Panc1 (cell line): ENCODE data around the gene NTM. TPM values are rescaled to one million over a fixed set of nuclear protein-coding genes. Genes with fewer than 3 reads are reported as not detected.

Experiments used
- ATAC-seq: fragments of 200-7000 bp; cut with Tn5 transposase; 2 replicates; pipeline ENCODE4 v1.9.1; 2020; ENCODE audit warnings: mild to moderate bottlenecking, moderate library complexity
- BruUV-seq: library from RNA; stranded (reverse); fragments of 400-500 nt; replicated peaks from 2 replicates; lab custom pipeline; 2021; lab: Mats Ljungman, UMichigan
- CTCF ChIA-PET: fragments of 300-600 bp; sonication (Branson Sonifier 250); formaldehyde crosslinking; loops from one replicate; lab custom pipeline; 2022; ENCODE audit warnings: antibody characterized with exemption; lab: Charles Lee
- POLR2A ChIA-PET: fragments of 300-600 bp; sonication (Branson Sonifier 250); formaldehyde crosslinking; loops from one replicate; lab custom pipeline; 2022; ENCODE audit warnings: antibody characterized with exemption; lab: Charles Lee
- DNase-seq: peaks from one replicate; pipeline ENCODE4 v3.0.0-alpha.2; 2010; ENCODE audit warnings: low read depth, low spot score
- H3K27ac ChIP-seq: 2 replicates; pipeline ENCODE4 v1.5.1; 2011; ENCODE audit warnings: mild to moderate bottlenecking, low read length, inconsistent platforms
- H3K27me3 ChIP-seq: fragments of 200-500 bp; sonication (Bioruptor generic); 2 replicates; pipeline ENCODE4 v1.6.0; 2014; ENCODE audit warnings: low read length, inconsistent platforms; ENCODE audit not compliant: control insufficient read depth, insufficient read depth
- H3K36me3 ChIP-seq: fragments of 200-500 bp; sonication (Bioruptor generic); 2 replicates; pipeline ENCODE4 v1.5.1; 2014; ENCODE audit warnings: inconsistent platforms, mild to moderate bottlenecking, low read length, moderate library complexity; ENCODE audit not compliant: control insufficient read depth, insufficient read depth
- H3K4me1 ChIP-seq: 2 replicates; pipeline ENCODE4 v1.5.1; 2011; ENCODE audit warnings: inconsistent platforms, mild to moderate bottlenecking, low read length, moderate library complexity; ENCODE audit not compliant: control insufficient read depth, insufficient read depth
- H3K4me3 ChIP-seq, 2 experiments: 2 replicates each; pipeline ENCODE4 v1.5.1; 2011 to 2012; ENCODE audit warnings: low read depth in 2 of 2, low read length in 2 of 2, mild to moderate bottlenecking in 2 of 2, inconsistent platforms in 1 of 2, moderate library complexity in 1 of 2
- H3K9me3 ChIP-seq: fragments of 200-500 bp; sonication (Bioruptor generic); 2 replicates; pipeline ENCODE4 v1.5.1; 2014; ENCODE audit warnings: low read depth, mild to moderate bottlenecking, inconsistent platforms, low read length, moderate library complexity; ENCODE audit not compliant: control insufficient read depth, insufficient read depth
- POLR2AphosphoS5 ChIP-seq: IDR thresholded peaks from 2 replicates; pipeline ENCODE4 v1.6.1; 2012; ENCODE audit warnings: mild to moderate bottlenecking, low read depth, low read length, moderate library complexity
- REST ChIP-seq, 2 experiments: IDR thresholded peaks; 2 replicates each; pipeline ENCODE4 v1.6.1; 2011 to 2012; ENCODE audit warnings: low read depth in 2 of 2, control low read depth in 1 of 2, low read length in 1 of 2, mild to moderate bottlenecking in 1 of 2, moderate library complexity in 1 of 2; ENCODE audit not compliant: insufficient read depth in 1 of 2
- TCF7L2 ChIP-seq: IDR thresholded peaks from 2 replicates; pipeline ENCODE4 v1.6.1; 2011; ENCODE audit warnings: mild to moderate bottlenecking, low read depth, low read length, inconsistent platforms
- in situ Hi-C: cut with HindIII; loops from 2 replicates; pipeline ENCODE4 v1.10.0; 2016; ENCODE audit warnings: low sequenced_read_pairs, low pct_unique_long_range_greater_than_20kb
- intact Hi-C: fragments of 100-400 bp; cut with micrococcal nuclease; formaldehyde crosslinking; loops from one replicate; pipeline ENCODE4 v1.10.0; 2022; ENCODE audit not compliant: unreplicated experiment
- total RNA-seq: library from RNA; stranded (reverse); gene quantifications from one replicate; pipeline ENCODE4 v1.2.1, GENCODE V29; 2021; ENCODE audit not compliant: unreplicated experiment
- TF ChIP-seq, protein P1 (sequence below): fragments of 450-650 bp; IDR thresholded peaks from 2 replicates; pipeline ENCODE4 v1.5.1; 2017; ENCODE audit warnings: mild to moderate bottlenecking

The NTM gene
- total RNA-seq, 1 experiment from 2014 or later = 0.10 TPM

GRCh38 chr11:131893103-131893890 is 522.9 kb downstream of the NTM start:
- CTCF ChIA-PET = no interaction called here
- no peaks in the 10 kb centered on the region for H3K36me3 ChIP-seq

DNA sequence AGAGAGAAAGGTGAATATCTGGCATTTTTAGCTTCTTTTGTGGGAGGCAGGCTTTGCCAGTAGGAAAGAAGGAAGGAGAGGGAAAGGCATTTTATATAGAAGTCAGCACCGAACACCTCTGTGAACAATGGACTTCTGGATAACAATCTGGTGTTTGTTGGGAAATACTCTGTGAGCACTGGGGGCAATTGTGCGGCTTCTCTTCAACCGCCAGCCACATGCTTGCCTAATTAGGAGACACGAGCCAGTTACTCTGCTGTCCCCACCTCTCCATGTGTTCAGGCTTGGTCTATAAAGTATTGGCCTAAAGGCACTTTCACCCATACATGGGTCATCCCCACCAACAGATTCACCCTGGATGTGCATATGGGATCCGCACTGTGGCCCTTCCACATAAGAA is 523.6 kb downstream of the NTM start:
- Histone ChIP-seq H3K9me3 (no peaks in the 10 kb centered on the region), H3K4me1 (no peaks in the 10 kb centered on the region), H3K4me3 (no peak overlapping the region), H3K27me3 (no peaks in the 10 kb centered on the region), H3K36me3 (no peaks in the 10 kb centered on the region), H3K27ac (no peak overlapping the region)
- ChIA-PET CTCF (no interaction called here), POLR2A (interaction anchor here (0.6 kb wide), 1 partner anchor 86 kb away, joined by 3 read pairs; no protein-coding TSS in a partner anchor)
- TF ChIP-seq, protein P1, sequence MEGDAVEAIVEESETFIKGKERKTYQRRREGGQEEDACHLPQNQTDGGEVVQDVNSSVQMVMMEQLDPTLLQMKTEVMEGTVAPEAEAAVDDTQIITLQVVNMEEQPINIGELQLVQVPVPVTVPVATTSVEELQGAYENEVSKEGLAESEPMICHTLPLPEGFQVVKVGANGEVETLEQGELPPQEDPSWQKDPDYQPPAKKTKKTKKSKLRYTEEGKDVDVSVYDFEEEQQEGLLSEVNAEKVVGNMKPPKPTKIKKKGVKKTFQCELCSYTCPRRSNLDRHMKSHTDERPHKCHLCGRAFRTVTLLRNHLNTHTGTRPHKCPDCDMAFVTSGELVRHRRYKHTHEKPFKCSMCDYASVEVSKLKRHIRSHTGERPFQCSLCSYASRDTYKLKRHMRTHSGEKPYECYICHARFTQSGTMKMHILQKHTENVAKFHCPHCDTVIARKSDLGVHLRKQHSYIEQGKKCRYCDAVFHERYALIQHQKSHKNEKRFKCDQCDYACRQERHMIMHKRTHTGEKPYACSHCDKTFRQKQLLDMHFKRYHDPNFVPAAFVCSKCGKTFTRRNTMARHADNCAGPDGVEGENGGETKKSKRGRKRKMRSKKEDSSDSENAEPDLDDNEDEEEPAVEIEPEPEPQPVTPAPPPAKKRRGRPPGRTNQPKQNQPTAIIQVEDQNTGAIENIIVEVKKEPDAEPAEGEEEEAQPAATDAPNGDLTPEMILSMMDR = no peak
- intact Hi-C loops (no loop called here), in situ Hi-C loops (no loop called here)
- ATAC-seq (no peak), DNase-seq (no peak)
- no TSS peak for BruUV-seq

More at GRCh38 chr11:131893103-131893890, 522.9 kb downstream of the NTM start:
- Histone ChIP-seq H3K4me3 (no peak overlapping the region), H3K27ac (no peak overlapping the region), H3K4me1 (no peaks in the 10 kb centered on the region), H3K9me3 (no peaks in the 10 kb centered on the region), H3K27me3 (no peaks in the 10 kb centered on the region)
- intact Hi-C loops (no loop called here), in situ Hi-C loops (no loop called here)
- no TSS peak for BruUV-seq
- POLR2A ChIA-PET = no interaction called here
- TF ChIP-seq REST (IDR thresholded peaks at IDR 0.05; ENCODE audit: insufficient read depth in 1 of 2, low read depth in 2 of 2, low read length in 1 of 2) (no peak), TCF7L2 (no peak), POLR2AphosphoS5 (no peak)
- TF ChIP-seq, protein P1 = no peak
- DNase-seq (no peak), ATAC-seq (no peak)
